IMR-90 (cell line): ENCODE measurements around the gene SV2B. TPM values are rescaled to one million over a fixed set of nuclear protein-coding genes. Genes with fewer than 3 reads are reported as not detected.

ENCODE experiments used
- ATAC-seq: fragments of 200-7000 bp; cut with Tn5 transposase; 2 replicates; pipeline ENCODE4 v1.9.1; 2020; ENCODE audit warnings: low read depth, mild to moderate bottlenecking, moderate library complexity
- BruUV-seq: library from RNA; stranded (reverse); fragments of 400-500 nt; replicated peaks from 2 replicates; lab custom pipeline; 2021; lab: Mats Ljungman, UMichigan
- CTCF ChIA-PET: fragments of 300-600 bp; formaldehyde crosslinking; extraction: SDS; loops from one replicate; lab custom pipeline; 2021; ENCODE audit warnings: antibody characterized with exemption; lab: Yijun Ruan, JAX
- POLR2A ChIA-PET: fragments of 300-600 bp; sonication (Branson Sonifier 250); formaldehyde crosslinking; loops from one replicate; lab custom pipeline; 2022; ENCODE audit warnings: antibody characterized with exemption; ENCODE audit not compliant: unreplicated experiment; lab: Charles Lee
- DNase-seq: peaks from one replicate; pipeline ENCODE4 v3.0.0; 2013
- H2AFZ ChIP-seq: replicated peaks from 2 replicates; pipeline ENCODE3; 2013; ENCODE audit warnings: low read length, mild to moderate bottlenecking; ENCODE audit not compliant: poor library complexity
- H2AK5ac ChIP-seq: 2 replicates; pipeline ENCODE4 v1.6.1; 2013; ENCODE audit warnings: low read depth, low read length, inconsistent platforms
- H2AK9ac ChIP-seq: replicated peaks from 2 replicates; pipeline ENCODE3; 2013; ENCODE audit warnings: mild to moderate bottlenecking, low read depth, low read length, moderate library complexity; ENCODE audit not compliant: poor library complexity
- H2BK120ac ChIP-seq: 2 replicates; pipeline ENCODE4 v1.6.1; 2013; ENCODE audit warnings: low read depth, low read length, inconsistent platforms
- H2BK15ac ChIP-seq: 3 replicates; pipeline ENCODE4 v1.6.1; 2013; ENCODE audit warnings: low read depth, low read length, inconsistent platforms
- H2BK20ac ChIP-seq: 2 replicates; pipeline ENCODE4 v1.6.1; 2013; ENCODE audit warnings: low read depth, mild to moderate bottlenecking, inconsistent platforms, low read length, moderate library complexity
- H2BK5ac ChIP-seq: 2 replicates; pipeline ENCODE4 v1.6.1; 2013; ENCODE audit warnings: mild to moderate bottlenecking, low read depth, low read length, inconsistent platforms; ENCODE audit not compliant: poor library complexity, severe bottlenecking
- H3K14ac ChIP-seq: replicated peaks from 2 replicates; pipeline ENCODE4 v1.6.1; 2013; ENCODE audit warnings: low read depth, low read length, inconsistent platforms
- H3K18ac ChIP-seq: 2 replicates; pipeline ENCODE4 v1.6.1; 2013; ENCODE audit warnings: low read depth, low read length, control low read depth
- H3K23ac ChIP-seq: 2 replicates; pipeline ENCODE4 v1.6.1; 2013; ENCODE audit warnings: low read depth, low read length, inconsistent platforms
- H3K27ac ChIP-seq: 2 replicates; pipeline ENCODE4 v1.5.1; 2013; ENCODE audit warnings: mild to moderate bottlenecking, control low read depth, low read length; ENCODE audit not compliant: insufficient read depth
- H3K27me3 ChIP-seq: 2 replicates; pipeline ENCODE4 v1.6.1; 2013; ENCODE audit warnings: low read length; ENCODE audit not compliant: control insufficient read depth, insufficient read depth
- H3K36me3 ChIP-seq: 2 replicates; pipeline ENCODE4 v1.6.1; 2013; ENCODE audit warnings: low read length, mixed read lengths; ENCODE audit not compliant: control insufficient read depth, insufficient read depth
- H3K4ac ChIP-seq: 2 replicates; pipeline ENCODE4 v1.6.1; 2013; ENCODE audit warnings: low read depth, low read length, inconsistent platforms
- H3K4me1 ChIP-seq: 2 replicates; pipeline ENCODE4 v1.6.1; 2013; ENCODE audit warnings: low read length, mixed read lengths; ENCODE audit not compliant: control insufficient read depth, insufficient read depth
- H3K4me2 ChIP-seq: 2 replicates; pipeline ENCODE4 v1.6.1; 2013; ENCODE audit warnings: low read depth, mild to moderate bottlenecking, control low read depth, low read length, moderate library complexity
- H3K4me3 ChIP-seq: 2 replicates; pipeline ENCODE4 v1.5.1; 2013; ENCODE audit warnings: low read depth, mild to moderate bottlenecking, control low read depth, low read length, moderate library complexity; ENCODE audit not compliant: insufficient read depth
- H3K56ac ChIP-seq: 2 replicates; pipeline ENCODE4 v1.6.1; 2013; ENCODE audit warnings: low read length, inconsistent platforms; ENCODE audit not compliant: insufficient read depth; ENCODE audit errors: extremely low read depth
- H3K79me1 ChIP-seq, 2 experiments: 2 replicates each; pipeline ENCODE4 v1.6.1; 2013; ENCODE audit warnings: low read length in 2 of 2, inconsistent platforms in 1 of 2, low read depth in 1 of 2
- H3K9ac ChIP-seq: 2 replicates; pipeline ENCODE4 v1.6.1; 2013; ENCODE audit warnings: low read depth, low read length, control low read depth
- H3K9me1 ChIP-seq: 2 replicates; pipeline ENCODE4 v1.6.1; 2013; ENCODE audit warnings: low read length, inconsistent platforms; ENCODE audit not compliant: insufficient read depth
- H3K9me3 ChIP-seq: 2 replicates; pipeline ENCODE4 v1.6.1; 2013; ENCODE audit warnings: low read length; ENCODE audit not compliant: control insufficient read depth, insufficient read depth
- H4K20me1 ChIP-seq: 2 replicates; pipeline ENCODE4 v1.6.1; 2013; ENCODE audit warnings: low read length, inconsistent platforms; ENCODE audit not compliant: insufficient read depth
- H4K5ac ChIP-seq: 2 replicates; pipeline ENCODE4 v1.6.1; 2013; ENCODE audit warnings: mild to moderate bottlenecking, low read depth, low read length, control low read depth
- H4K8ac ChIP-seq, 2 experiments: 2 replicates each; pipeline ENCODE4 v1.6.1; 2013; ENCODE audit warnings: low read depth in 2 of 2, low read length in 2 of 2, control low read depth in 1 of 2, inconsistent platforms in 1 of 2
- H4K91ac ChIP-seq: 2 replicates; pipeline ENCODE4 v1.6.1; 2013; ENCODE audit warnings: low read depth, low read length, inconsistent platforms; ENCODE audit not compliant: insufficient read depth
- FOS ChIP-seq: fragments of 150-350 bp; IDR thresholded peaks from 2 replicates; pipeline ENCODE4 v1.6.1; 2016; ENCODE audit warnings: low read depth, low read length
- MAZ ChIP-seq: IDR thresholded peaks from 2 replicates; pipeline ENCODE4 v1.6.1; 2012; ENCODE audit warnings: low read depth, mild to moderate bottlenecking, low read length, improper control_type of control experiment, moderate library complexity, borderline replicate concordance
- POLR2A ChIP-seq: IDR thresholded peaks from 2 replicates; pipeline ENCODE4 v1.6.1; 2012; ENCODE audit warnings: mild to moderate bottlenecking, low read depth, low read length
- WGBS, 2 experiments: methylation state at CpG; one replicate each; pipeline versions ENCODE4 v1.1.5 to v1.1.7; 2013; ENCODE audit warnings: missing lambda C conversion rate in 2 of 2; ENCODE audit not compliant: insufficient read length in 1 of 2; ENCODE audit errors: extremely low coverage in 2 of 2; 5-methylcytosine and 5-hydroxymethylcytosine counted together
- dilution Hi-C: fragments of 300-500 bp; cut with HindIII; formaldehyde crosslinking; loops from one replicate; pipeline ENCODE4 v1.14.3; 2018; ENCODE audit warnings: low sequenced_read_pairs; ENCODE audit not compliant: unreplicated experiment
- in situ Hi-C: fragments of 300-500 bp; cut with MboI; formaldehyde crosslinking; loops from 3 replicates; pipeline ENCODE4 v1.14.3; 2019; ENCODE audit warnings: low sequenced_read_pairs, inconsistent platforms, mixed read lengths
- intact Hi-C: fragments of 100-400 bp; cut with micrococcal nuclease; formaldehyde crosslinking; loops from 2 replicates; pipeline ENCODE4 v1.10.0; 2022
- polyA plus RNA-seq, 3 experiments: library from polyadenylated mRNA; depleted of rRNA; stranded (reverse); fragments of >200 nt; gene quantifications; 2 replicates each; pipeline ENCODE4 v1.2.3, GENCODE V29; 2012; ENCODE audit warnings: low replicate concordance in 1 of 3
- total RNA-seq: library from RNA; depleted of rRNA; stranded (reverse); fragments of >200 nt; gene quantifications from 2 replicates; pipeline ENCODE4 v1.2.3, GENCODE V29; 2012
- TF ChIP-seq, protein P1 (sequence below): conservative IDR thresholded peaks from 2 replicates; pipeline ENCODE4 v1.5.1; 2012; ENCODE audit warnings: mild to moderate bottlenecking, low read depth, low read length, improper control_type of control experiment

The SV2B gene
- total and polyA plus RNA-seq, 2 of the 4 experiments (the other 2 are of a cell fraction) = not detected

- H4K91ac ChIP-seq = no peak overlapping the region
- POLR2A ChIA-PET = no interaction called here
- H2BK20ac ChIP-seq = no peak overlapping the region
- TF ChIP-seq POLR2A (no peak), FOS (no peak), MAZ (no peak)
- TF ChIP-seq, protein P1, sequence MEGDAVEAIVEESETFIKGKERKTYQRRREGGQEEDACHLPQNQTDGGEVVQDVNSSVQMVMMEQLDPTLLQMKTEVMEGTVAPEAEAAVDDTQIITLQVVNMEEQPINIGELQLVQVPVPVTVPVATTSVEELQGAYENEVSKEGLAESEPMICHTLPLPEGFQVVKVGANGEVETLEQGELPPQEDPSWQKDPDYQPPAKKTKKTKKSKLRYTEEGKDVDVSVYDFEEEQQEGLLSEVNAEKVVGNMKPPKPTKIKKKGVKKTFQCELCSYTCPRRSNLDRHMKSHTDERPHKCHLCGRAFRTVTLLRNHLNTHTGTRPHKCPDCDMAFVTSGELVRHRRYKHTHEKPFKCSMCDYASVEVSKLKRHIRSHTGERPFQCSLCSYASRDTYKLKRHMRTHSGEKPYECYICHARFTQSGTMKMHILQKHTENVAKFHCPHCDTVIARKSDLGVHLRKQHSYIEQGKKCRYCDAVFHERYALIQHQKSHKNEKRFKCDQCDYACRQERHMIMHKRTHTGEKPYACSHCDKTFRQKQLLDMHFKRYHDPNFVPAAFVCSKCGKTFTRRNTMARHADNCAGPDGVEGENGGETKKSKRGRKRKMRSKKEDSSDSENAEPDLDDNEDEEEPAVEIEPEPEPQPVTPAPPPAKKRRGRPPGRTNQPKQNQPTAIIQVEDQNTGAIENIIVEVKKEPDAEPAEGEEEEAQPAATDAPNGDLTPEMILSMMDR = no peak
- H4K8ac ChIP-seq = no peak overlapping the region
- dilution Hi-C loops = no loop called here
- H4K5ac ChIP-seq = no peak overlapping the region
- CTCF ChIA-PET = no interaction called here
- no peaks in the 10 kb centered on the region for H4K20me1 ChIP-seq
- no peak overlapping the region for H3K23ac ChIP-seq
- H3K56ac ChIP-seq = no peak overlapping the region
- H2BK120ac ChIP-seq = no peak overlapping the region
- no peak overlapping the region for H2AK5ac ChIP-seq
- H3K9me3 ChIP-seq = no peaks in the 10 kb centered on the region
- H3K9me1 ChIP-seq = no peaks in the 10 kb centered on the region
- H3K27me3 ChIP-seq = no peaks in the 10 kb centered on the region
- no peak overlapping the region for H3K9ac ChIP-seq
- DNase-seq = no peak
- no peaks in the 10 kb centered on the region for H3K36me3 ChIP-seq
- no peaks in the 10 kb centered on the region for H3K79me1 ChIP-seq
- H3K4me3 ChIP-seq = no peak overlapping the region
- no peak overlapping the region for H2BK5ac ChIP-seq
- no peak overlapping the region for H3K4ac ChIP-seq
- H2AFZ ChIP-seq = no peak overlapping the region
- in situ Hi-C loops = no loop called here
- no peak overlapping the region for H3K27ac ChIP-seq
- H3K18ac ChIP-seq = no peak overlapping the region
- no peaks in the 10 kb centered on the region for H3K4me1 ChIP-seq
- no CpG with 5 or more reads among the region's 6 CpGs for WGBS, 2 experiments
- ATAC-seq = no peak
- H2AK9ac ChIP-seq = no peak overlapping the region
- no TSS peak for BruUV-seq
- intact Hi-C loops = no loop called here
- no peak overlapping the region for H3K14ac ChIP-seq
- H2BK15ac ChIP-seq = no peak overlapping the region
- H3K4me2 ChIP-seq = no peak overlapping the region
Measured at GRCh38 chr15:91109885-91110284, 9.8 kb downstream of the SV2B start.
